Central memory CD4-positive, alpha-beta T cell (primary cell): ENCODE results near the gene GABRG3.
"Not testable (repeated sequence)": the region's sequence is repeated elsewhere in the genome, so short reads cannot be mapped to it uniquely, and the experiment has no call there.

Source experiments
- DNase-seq: peaks from one replicate; pipeline ENCODE4 v3.0.0; 2022

The GABRG3 gene

GRCh38 chr15:27003003-27003402 is 32.0 kb downstream of the GABRG3 start:
- not testable (repeated sequence) for DNase-seq

GRCh38 chr15:27004226-27004625 is 33.2 kb downstream of the GABRG3 start:
- not testable (repeated sequence) for DNase-seq

- no peak for DNase-seq
Observed at GRCh38 chr15:27017168-27017809, 46.3 kb downstream of the GABRG3 start.

GRCh38 chr15:27019687-27020086 is 48.7 kb downstream of the GABRG3 start:
- DNase-seq, result no peak

- DNase-seq, result no peak
Observed at GRCh38 chr15:27025481-27025966, 54.5 kb downstream of the GABRG3 start.

- DNase-seq, result no peak
Observed at GRCh38 chr15:27027229-27027628, 56.2 kb downstream of the GABRG3 start.

GRCh38 chr15:27028858-27029477 is 58.0 kb downstream of the GABRG3 start:
- no peak for DNase-seq

GRCh38 chr15:27036210-27036609 is 65.2 kb downstream of the GABRG3 start:
- no peak for DNase-seq

- no peak for DNase-seq
Observed at GRCh38 chr15:27037501-27037900, 66.5 kb downstream of the GABRG3 start.

GRCh38 chr15:27039152-27039551 is 68.2 kb downstream of the GABRG3 start:
- no peak for DNase-seq

- no peak for DNase-seq
Observed at GRCh38 chr15:27042230-27042629, 71.2 kb downstream of the GABRG3 start.

GRCh38 chr15:27042646-27043045 is 71.7 kb downstream of the GABRG3 start:
- no peak for DNase-seq

- no peak for DNase-seq
Observed at GRCh38 chr15:27043770-27044169, 72.8 kb downstream of the GABRG3 start.

- DNase-seq, result no peak
Observed at GRCh38 chr15:27045796-27046195, 74.8 kb downstream of the GABRG3 start.

GRCh38 chr15:27046880-27047279 is 75.9 kb downstream of the GABRG3 start:
- DNase-seq, result no peak

GRCh38 chr15:27050163-27050562 is 79.2 kb downstream of the GABRG3 start:
- DNase-seq, result no peak

- no peak for DNase-seq
Observed at GRCh38 chr15:27054426-27054825, 83.4 kb downstream of the GABRG3 start.

GRCh38 chr15:27057904-27058645 is 87.1 kb downstream of the GABRG3 start:
- DNase-seq, result no peak

- DNase-seq, result no peak
Observed at GRCh38 chr15:27058939-27059338, 88.0 kb downstream of the GABRG3 start.

GRCh38 chr15:27059610-27060202 is 88.7 kb downstream of the GABRG3 start:
- no peak for DNase-seq

- DNase-seq, result no peak
Observed at GRCh38 chr15:27061739-27062138, 90.8 kb downstream of the GABRG3 start.

- DNase-seq, result no peak
Observed at GRCh38 chr15:27062951-27063350, 92.0 kb downstream of the GABRG3 start.

GRCh38 chr15:27064080-27064479 is 93.1 kb downstream of the GABRG3 start:
- DNase-seq, result no peak
